Keratinocyte (primary cell): ENCODE measurements around the gene PHPT1. TPM values are rescaled to one million over a fixed set of nuclear protein-coding genes. Genes with fewer than 3 reads are reported as not detected.

ENCODE experiments used
- DNase-seq: peaks from one replicate; pipeline ENCODE4 v3.0.0-alpha.2; 2011; ENCODE audit warnings: low read depth, missing footprints, low spot score
- FAIRE-seq: peaks from 2 replicates; lab custom pipeline; 2011; peaks lifted over from hg19 to GRCh38; lab: Jason Lieb, UNC
- H2AFZ ChIP-seq: 2 replicates; pipeline ENCODE4 v1.6.0; 2012; ENCODE audit warnings: low read length, control low read depth, inconsistent platforms; ENCODE audit not compliant: control insufficient read depth
- H3K27ac ChIP-seq: 2 replicates; pipeline ENCODE4 v1.5.1; 2011; ENCODE audit warnings: low read length; ENCODE audit not compliant: control insufficient read depth, insufficient read depth
- H3K27me3 ChIP-seq: 3 replicates; pipeline ENCODE4 v1.6.0; 2011; ENCODE audit warnings: low read length; ENCODE audit not compliant: control insufficient read depth, insufficient read depth; ENCODE audit errors: extremely low read depth
- H3K36me3 ChIP-seq, 2 experiments: 2 replicates in 1 of 2; 3 replicates in 1 of 2; pipeline ENCODE4 v1.5.1; 2011; ENCODE audit warnings: low read length in 2 of 2, mild to moderate bottlenecking in 1 of 2; ENCODE audit not compliant: control insufficient read depth in 2 of 2, insufficient read depth in 2 of 2; ENCODE audit errors: extremely low read depth in 1 of 2
- H3K4me1 ChIP-seq: 3 replicates; pipeline ENCODE4 v1.5.1; 2011; ENCODE audit warnings: low read length; ENCODE audit not compliant: control insufficient read depth, insufficient read depth; ENCODE audit errors: extremely low read depth
- H3K4me2 ChIP-seq: 3 replicates; pipeline ENCODE4 v1.6.0; 2011; ENCODE audit warnings: low read depth, low read length; ENCODE audit not compliant: control insufficient read depth, insufficient read depth; ENCODE audit errors: extremely low read depth
- H3K4me3 ChIP-seq, 3 experiments: fragments of 200-600 bp in 1 of 3; sonication (generic) in 1 of 3; 2 replicates in 2 of 3; 3 replicates in 1 of 3; pipeline ENCODE4 v1.5.1; 2011 to 2016; ENCODE audit warnings: low read length in 3 of 3, mild to moderate bottlenecking in 3 of 3, control low read depth in 2 of 3, inconsistent platforms in 1 of 3, low read depth in 1 of 3, mixed read lengths in 1 of 3, mixed run types in 1 of 3, moderate library complexity in 1 of 3; ENCODE audit not compliant: control insufficient read depth in 2 of 3, insufficient read depth in 2 of 3; ENCODE audit errors: extremely low read depth in 1 of 3
- H3K79me2 ChIP-seq: 2 replicates; pipeline ENCODE4 v1.6.0; 2012; ENCODE audit warnings: low read length; ENCODE audit not compliant: control insufficient read depth, insufficient read depth
- H3K9ac ChIP-seq: 3 replicates; pipeline ENCODE4 v1.6.0; 2011; ENCODE audit warnings: low read length; ENCODE audit not compliant: control insufficient read depth, insufficient read depth; ENCODE audit errors: extremely low read depth
- H3K9me1 ChIP-seq: 3 replicates; pipeline ENCODE4 v1.6.0; 2011; ENCODE audit warnings: low read length; ENCODE audit not compliant: control insufficient read depth, insufficient read depth; ENCODE audit errors: extremely low read depth
- H3K9me3 ChIP-seq: 2 replicates; pipeline ENCODE4 v1.5.1; 2012; ENCODE audit warnings: low read depth, low read length; ENCODE audit not compliant: control insufficient read depth
- H4K20me1 ChIP-seq: 3 replicates; pipeline ENCODE4 v1.6.0; 2011; ENCODE audit warnings: low read length; ENCODE audit not compliant: control insufficient read depth, insufficient read depth; ENCODE audit errors: extremely low read depth
- CTCF ChIP-seq, 3 experiments: IDR thresholded peaks in 1 of 3; conservative IDR thresholded peaks in 1 of 3; optimal IDR thresholded peaks in 1 of 3; 2 replicates in 2 of 3; 3 replicates in 1 of 3; pipeline versions ENCODE3 to v1.5.1; 2011; ENCODE audit warnings: low read length in 3 of 3, mild to moderate bottlenecking in 3 of 3, moderate library complexity in 2 of 3, control low read depth in 1 of 3, inconsistent platforms in 1 of 3; ENCODE audit not compliant: insufficient read depth in 2 of 3; ENCODE audit errors: extremely low read depth in 1 of 3
- EZH2 ChIP-seq: IDR thresholded peaks from one replicate; pipeline ENCODE4 v1.6.1; 2012; ENCODE audit warnings: inconsistent platforms, mild to moderate bottlenecking, low read length, moderate library complexity
- dilution Hi-C: fragments of 300-500 bp; cut with MboI; formaldehyde crosslinking; loops from one replicate; pipeline ENCODE4 v1.7.0; 2020; ENCODE audit warnings: low sequenced_read_pairs; ENCODE audit not compliant: extremely low pct_ligation_motif_present
- polyA plus RNA-seq, 5 experiments: library from polyadenylated mRNA; depleted of rRNA in 3 of 5; stranded (reverse) in 3 of 5; stranded (forward) in 1 of 5; unstranded in 1 of 5; fragments of >200 nt; gene quantifications; 1 replicate in 1 of 5; 2 replicates in 3 of 5; 3 replicates in 1 of 5; pipeline versions ENCODE4 v1.2.1 to v1.2.3, GENCODE V29; 2011 to 2012; ENCODE audit warnings: missing spikeins in 2 of 5, low read depth in 1 of 5, low replicate concordance in 1 of 5

The PHPT1 gene
- polyA plus RNA-seq, 1 donor (not counting 4 experiments of a cell fraction or from before 2014, with no cell fraction given), result 68.8 TPM

GRCh38 chr9:136829981-136830885, 19.0 kb upstream of the PHPT1 start:
- no peak for DNase-seq
- dilution Hi-C loops, result no loop called here
- H3K36me3 ChIP-seq, result peaks cover 16 to 36% of the 10 kb centered on the region in 2 experiments

GRCh38 chr9:136831002-136831719, 18.0 kb upstream of the PHPT1 start:
- no peak for DNase-seq
- no peak overlapping the region for H3K27ac ChIP-seq
- TF ChIP-seq CTCF (optimal IDR thresholded peaks at IDR 0.05 in 1 of 3, IDR thresholded peaks at IDR 0.05 in 1 of 3, conservative IDR thresholded peaks at IDR 0.05 in 1 of 3; ENCODE audit: extremely low read depth in 1 of 3, insufficient read depth in 2 of 3, low read length in 3 of 3), result no peak
- no peak for TF ChIP-seq EZH2
- no peak overlapping the region for H3K4me3 ChIP-seq
- no peaks in the 10 kb centered on the region for H3K4me1 ChIP-seq
- no peak for FAIRE-seq
- H3K9me1 ChIP-seq, result no peaks in the 10 kb centered on the region
- dilution Hi-C loops, result no loop called here
- no peak overlapping the region for H2AFZ ChIP-seq
- no peaks in the 10 kb centered on the region for H3K9me3 ChIP-seq
- H4K20me1 ChIP-seq, result no peaks in the 10 kb centered on the region
- no peaks in the 10 kb centered on the region for H3K27me3 ChIP-seq
- H3K9ac ChIP-seq, result no peak overlapping the region
- H3K4me2 ChIP-seq, result no peak overlapping the region
- H3K79me2 ChIP-seq, result no peaks in the 10 kb centered on the region
- peaks cover 16 to 36% of the 10 kb centered on the region in 2 experiments for H3K36me3 ChIP-seq

More at GRCh38 chr9:136829981-136830885, 19.0 kb upstream of the PHPT1 start:
- H3K9me1 ChIP-seq, result no peaks in the 10 kb centered on the region
- FAIRE-seq, result no peak
- TF ChIP-seq CTCF (optimal IDR thresholded peaks at IDR 0.05 in 1 of 3, IDR thresholded peaks at IDR 0.05 in 1 of 3, conservative IDR thresholded peaks at IDR 0.05 in 1 of 3; ENCODE audit: extremely low read depth in 1 of 3, insufficient read depth in 2 of 3, low read length in 3 of 3) (no peak), EZH2 (no peak)
- H3K27ac ChIP-seq, result no peak overlapping the region
- H3K9me3 ChIP-seq, result no peaks in the 10 kb centered on the region
- no peak overlapping the region for H2AFZ ChIP-seq
- H3K79me2 ChIP-seq, result no peaks in the 10 kb centered on the region
- no peaks in the 10 kb centered on the region for H3K4me1 ChIP-seq
- no peak overlapping the region for H3K4me2 ChIP-seq
- no peak overlapping the region for H3K4me3 ChIP-seq
- no peaks in the 10 kb centered on the region for H3K27me3 ChIP-seq
- no peaks in the 10 kb centered on the region for H4K20me1 ChIP-seq
- H3K9ac ChIP-seq, result no peak overlapping the region
